Caco-2 (cell line): Measurements from ENCODE around the gene JPH2. TPM values are rescaled to one million over a fixed set of nuclear protein-coding genes. Genes with fewer than 3 reads are reported as not detected.

Experiments
- BruUV-seq: library from RNA; stranded (reverse); fragments of 400-500 nt; replicated peaks from 2 replicates; lab custom pipeline; 2021; lab: Mats Ljungman, UMichigan
- CTCF ChIA-PET: fragments of 300-600 bp; sonication (Branson Sonifier 250); formaldehyde crosslinking; loops from one replicate; lab custom pipeline; 2022; ENCODE audit warnings: antibody characterized with exemption; lab: Charles Lee
- POLR2A ChIA-PET: fragments of 300-600 bp; sonication (Branson Sonifier 250); formaldehyde crosslinking; loops from one replicate; lab custom pipeline; 2022; ENCODE audit warnings: antibody characterized with exemption; lab: Charles Lee
- DNase-seq, 2 experiments: peaks; one replicate each; pipeline versions ENCODE4 v3.0.0 to v3.0.0-alpha.2; 2020 to 2022
- H3K27me3 ChIP-seq: replicated peaks from 2 replicates; pipeline ENCODE4 v1.6.0; 2011; ENCODE audit warnings: low read length; ENCODE audit not compliant: control insufficient read depth, insufficient read depth
- H3K36me3 ChIP-seq: 2 replicates; pipeline ENCODE4 v1.5.1; 2011; ENCODE audit warnings: low read length; ENCODE audit not compliant: control insufficient read depth, insufficient read depth
- H3K4me1 ChIP-seq: fragments of 250-450 bp; sonication (Bioruptor Pico); 2 replicates; pipeline ENCODE4 v1.5.1; 2020; ENCODE audit warnings: mild to moderate bottlenecking
- H3K4me3 ChIP-seq: 2 replicates; pipeline ENCODE4 v1.5.1; 2011; ENCODE audit warnings: low read depth, mild to moderate bottlenecking, control low read depth, low read length
- H3K9me3 ChIP-seq: fragments of 250-450 bp; sonication (Bioruptor Pico); 2 replicates; pipeline ENCODE4 v1.5.1; 2020; ENCODE audit warnings: mild to moderate bottlenecking, moderate library complexity
- H3K27ac Mint-ChIP-seq: one replicate; pipeline ENCODE4 v1.8.0; 2022; ENCODE audit warnings: mixed read lengths; ENCODE audit not compliant: unreplicated experiment
- H3K27me3 Mint-ChIP-seq: one replicate; pipeline ENCODE4 v1.8.0; 2022; ENCODE audit warnings: mixed read lengths; ENCODE audit not compliant: insufficient read depth, unreplicated experiment
- H3K36me3 Mint-ChIP-seq: one replicate; pipeline ENCODE4 v1.8.0; 2022; ENCODE audit warnings: mild to moderate bottlenecking, mixed read lengths; ENCODE audit not compliant: insufficient read depth, unreplicated experiment
- H3K4me1 Mint-ChIP-seq: one replicate; pipeline ENCODE4 v1.8.0; 2022; ENCODE audit warnings: low read depth, mixed read lengths; ENCODE audit not compliant: unreplicated experiment
- H3K4me3 Mint-ChIP-seq: one replicate; pipeline ENCODE4 v1.8.0; 2022; ENCODE audit warnings: mild to moderate bottlenecking, moderate library complexity, mixed read lengths; ENCODE audit not compliant: unreplicated experiment
- H3K9me3 Mint-ChIP-seq: one replicate; pipeline ENCODE4 v1.8.0; 2022; ENCODE audit warnings: mixed read lengths; ENCODE audit not compliant: unreplicated experiment
- CTCF ChIP-seq, 2 experiments: fragments of 200-600 bp in 1 of 2; IDR thresholded peaks; 1 replicate in 1 of 2; 2 replicates in 1 of 2; pipeline versions ENCODE4 v1.5.1 to v1.8.0; 2011 to 2022; ENCODE audit warnings: antibody characterized with exemption in 1 of 2, control low read depth in 1 of 2, inconsistent platforms in 1 of 2, low read depth in 1 of 2, low read length in 1 of 2, mild to moderate bottlenecking in 1 of 2, moderate library complexity in 1 of 2; ENCODE audit not compliant: insufficient read depth in 1 of 2, severe bottlenecking in 1 of 2, unreplicated experiment in 1 of 2
- intact Hi-C: fragments of 100-400 bp; cut with micrococcal nuclease; formaldehyde crosslinking; loops from one replicate; pipeline ENCODE4 v1.10.0; 2022; ENCODE audit not compliant: unreplicated experiment
- total RNA-seq: library from RNA; stranded (reverse); gene quantifications from 2 replicates; pipeline ENCODE4 v1.2.3, GENCODE V29; 2022

Gene JPH2
- total RNA-seq, 1 experiment from 2014 or later: 10.5 TPM

- H3K4me1 ChIP-seq: peaks cover 10% of the 10 kb centered on the region
- no peak overlapping the region for H3K4me3 Mint-ChIP-seq
- ChIA-PET POLR2A (no interaction called here), CTCF (no interaction called here)
- no peak overlapping the region for H3K4me3 ChIP-seq
- no peaks in the 10 kb centered on the region for H3K9me3 ChIP-seq
- no peaks in the 10 kb centered on the region for H3K9me3 Mint-ChIP-seq
- H3K27me3 ChIP-seq: no peaks in the 10 kb centered on the region
- H3K27me3 Mint-ChIP-seq: no peaks in the 10 kb centered on the region
- no peaks in the 10 kb centered on the region for H3K4me1 Mint-ChIP-seq
- peak in 1 of 2 experiments; percentile 58 for TF ChIP-seq CTCF (IDR thresholded peaks at IDR 0.05; ENCODE audit: insufficient read depth in 1 of 2, low read depth in 1 of 2, low read length in 1 of 2, severe bottlenecking in 1 of 2, unreplicated experiment in 1 of 2)
- DNase-seq: no peak
- no peaks in the 10 kb centered on the region for H3K36me3 Mint-ChIP-seq
- no peak overlapping the region for H3K27ac Mint-ChIP-seq
- H3K36me3 ChIP-seq: no peaks in the 10 kb centered on the region
- BruUV-seq: no TSS peak
- intact Hi-C loops: loop anchor here (1.0 kb wide), 1 partner anchor 37 kb away; no protein-coding TSS in a partner anchor
These were observed 93.8 kb downstream of the JPH2 start for GRCh38 chr20:44093249-44093582.

GRCh38 chr20:44092551-44093248 is 94.3 kb downstream of the JPH2 start:
- no peaks in the 10 kb centered on the region for H3K27me3 ChIP-seq
- TF ChIP-seq CTCF (IDR thresholded peaks at IDR 0.05; ENCODE audit: insufficient read depth in 1 of 2, low read depth in 1 of 2, low read length in 1 of 2, severe bottlenecking in 1 of 2, unreplicated experiment in 1 of 2): peak; percentile 44 to 78
- Mint-ChIP-seq H3K27me3 (no peaks in the 10 kb centered on the region), H3K9me3 (no peaks in the 10 kb centered on the region), H3K4me3 (no peak overlapping the region), H3K27ac (no peak overlapping the region), H3K4me1 (no peaks in the 10 kb centered on the region), H3K36me3 (no peaks in the 10 kb centered on the region)
- H3K4me3 ChIP-seq: no peak overlapping the region
- BruUV-seq: no TSS peak
- intact Hi-C loops: loop anchor here (1.0 kb wide), 1 partner anchor 36 kb away; no protein-coding TSS in a partner anchor
- ChIA-PET CTCF (no interaction called here), POLR2A (no interaction called here)
- H3K36me3 ChIP-seq: no peaks in the 10 kb centered on the region
- no peaks in the 10 kb centered on the region for H3K9me3 ChIP-seq
- peaks cover 10% of the 10 kb centered on the region for H3K4me1 ChIP-seq
- DNase-seq: peak; percentile 42 to 56

- Mint-ChIP-seq H3K9me3 (no peaks in the 10 kb centered on the region), H3K4me3 (no peak overlapping the region), H3K27me3 (peaks cover 10% of the 10 kb centered on the region), H3K27ac (no peak overlapping the region), H3K4me1 (no peaks in the 10 kb centered on the region), H3K36me3 (no peaks in the 10 kb centered on the region)
- no peaks in the 10 kb centered on the region for H3K36me3 ChIP-seq
- no peak overlapping the region for H3K4me3 ChIP-seq
- intact Hi-C loops: no loop called here
- H3K9me3 ChIP-seq: no peaks in the 10 kb centered on the region
- BruUV-seq: no TSS peak
- DNase-seq: peak in 1 of 2 experiments; percentile 44
- ChIA-PET POLR2A (no interaction called here), CTCF (interaction anchor here (0.7 to 1.0 kb wide), 2 partner anchors 11 to 17 kb away, joined by 3 to 5 read pairs; no protein-coding TSS in a partner anchor)
- H3K27me3 ChIP-seq: no peaks in the 10 kb centered on the region
- peaks cover 10% of the 10 kb centered on the region for H3K4me1 ChIP-seq
- TF ChIP-seq CTCF (IDR thresholded peaks at IDR 0.05; ENCODE audit: insufficient read depth in 1 of 2, low read depth in 1 of 2, low read length in 1 of 2, severe bottlenecking in 1 of 2, unreplicated experiment in 1 of 2): peak; percentile 26
These were observed 96.0 kb downstream of the JPH2 start for GRCh38 chr20:44091026-44091425.
